ENCODE results near the gene SLC25A43.

Gene SLC25A43

DNA sequence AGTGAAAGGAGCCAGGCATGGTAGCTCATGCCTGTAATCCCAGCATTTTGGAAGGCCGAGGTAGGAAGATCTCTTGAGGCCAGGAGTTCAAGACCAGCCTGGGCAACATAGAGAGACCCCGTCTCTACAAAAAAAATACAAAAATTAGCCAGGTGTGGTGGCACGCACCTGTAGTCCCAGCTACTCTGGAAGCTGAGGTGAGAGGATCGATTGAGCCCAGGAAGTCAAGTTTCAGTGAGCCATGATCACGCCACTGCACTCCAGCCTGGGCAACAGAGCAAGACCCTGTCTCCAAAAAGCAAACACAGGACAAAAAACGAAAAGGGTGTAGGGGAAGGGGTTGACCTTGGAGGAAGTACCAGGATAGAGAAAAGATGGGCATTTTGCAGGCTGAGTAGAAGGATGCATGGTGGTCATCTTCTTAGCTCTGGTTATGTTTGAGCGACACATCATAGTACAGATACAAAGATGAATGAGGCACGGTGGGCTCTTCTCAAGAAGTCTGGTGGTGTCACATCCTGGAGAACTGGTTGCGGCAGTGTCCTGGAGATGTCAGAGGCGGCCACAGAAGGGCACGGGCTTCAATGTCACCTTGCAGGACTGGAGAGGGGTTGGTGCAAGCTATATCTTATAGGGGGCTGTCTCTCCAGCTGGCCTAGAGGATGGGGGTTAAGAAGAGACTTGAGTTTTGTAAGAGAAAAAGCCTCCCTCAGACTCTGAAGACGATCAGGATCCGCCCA lies 101.1 kb downstream of the SLC25A43 start:
- no peak for DNase-seq (ENCODE audit: low spot score)

DNA sequence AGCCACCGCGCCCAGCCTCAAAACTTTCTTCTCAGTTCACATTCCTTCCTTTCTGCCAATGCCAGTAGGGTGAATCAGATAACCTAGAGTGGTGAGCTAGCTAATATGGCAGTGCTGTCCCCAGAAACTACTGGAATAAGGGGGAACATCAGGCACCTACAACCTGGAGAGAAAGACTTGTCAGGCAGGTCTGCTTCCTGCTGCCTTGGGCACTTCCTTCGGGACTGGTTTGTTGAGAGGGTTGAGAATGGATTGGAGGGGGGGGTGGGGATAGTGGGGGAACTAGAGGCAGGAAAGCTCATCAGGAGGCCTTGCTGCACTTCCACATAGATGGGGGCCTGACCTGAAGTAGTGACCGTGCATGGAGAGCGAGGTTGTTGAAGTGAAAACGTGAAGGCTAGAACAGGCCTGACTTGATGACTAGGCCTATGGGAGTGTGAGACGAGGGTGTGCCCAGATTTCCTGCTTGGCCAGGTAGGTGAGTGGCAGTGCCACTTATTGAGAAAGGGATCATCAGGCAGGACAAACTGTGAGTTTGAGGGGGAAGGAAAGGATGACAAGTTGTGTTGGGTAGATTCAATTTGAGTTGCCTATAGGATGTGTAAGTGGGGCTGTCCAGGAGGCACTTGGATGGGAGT lies 102.5 kb downstream of the SLC25A43 start:
- DNase-seq (ENCODE audit: low spot score), result no peak

DNA sequence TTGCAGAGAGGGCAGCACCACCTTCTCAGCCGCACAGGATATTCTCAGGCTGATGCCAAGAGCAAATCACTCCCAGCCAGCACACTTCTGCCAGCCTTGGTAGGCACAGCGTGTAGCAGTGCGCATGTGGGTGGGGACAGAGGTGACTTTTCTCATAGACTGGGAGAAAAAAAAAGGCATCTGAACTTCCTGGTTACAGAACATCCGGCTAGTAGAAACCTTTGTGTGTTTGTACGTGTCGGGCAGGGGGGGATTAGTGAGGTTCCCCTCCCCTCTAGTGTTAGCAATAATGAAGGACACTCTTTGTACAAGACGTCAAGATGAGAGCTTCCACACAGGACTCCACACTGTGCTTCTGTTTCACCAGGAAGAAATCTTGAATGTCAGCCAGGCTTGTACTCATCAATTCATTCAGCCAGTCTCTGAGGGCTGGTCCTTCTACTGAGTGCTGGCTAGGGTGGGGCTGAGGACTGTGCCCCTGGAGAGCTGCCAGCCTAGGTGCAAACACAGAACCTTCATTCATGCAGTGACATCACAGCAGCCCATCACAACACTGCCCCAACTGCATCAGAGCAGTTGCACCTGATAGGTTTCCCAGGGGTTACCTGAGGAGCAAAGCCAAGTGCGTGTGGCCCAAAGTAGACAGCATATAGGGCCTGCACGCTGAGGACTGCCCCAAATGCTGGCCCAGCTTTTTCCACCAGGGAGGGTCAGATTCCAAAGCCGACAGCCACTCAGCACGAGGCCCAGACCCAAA lies 103.8 kb downstream of the SLC25A43 start:
- DNase-seq (ENCODE audit: low spot score), result peak; percentile 31

DNA sequence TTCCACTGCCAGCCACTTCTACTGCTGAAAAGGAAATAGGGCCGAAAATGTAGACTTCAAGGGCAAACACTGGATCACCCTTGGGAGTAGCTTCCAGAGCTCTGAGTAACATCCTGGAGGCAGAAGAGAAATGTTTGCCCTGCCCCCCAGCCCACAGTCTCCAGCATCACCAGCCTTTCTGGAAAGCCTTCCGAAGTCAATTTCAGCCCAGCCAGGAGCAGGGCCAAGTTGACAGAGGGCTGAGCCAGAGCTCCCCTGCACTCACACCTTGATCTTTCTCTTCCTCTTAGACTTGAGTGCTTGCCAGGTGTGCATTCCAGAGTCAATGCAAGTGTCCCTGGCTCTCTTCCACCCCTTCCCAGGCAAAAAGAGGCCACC lies 104.3 kb downstream of the SLC25A43 start:
- no peak for DNase-seq (ENCODE audit: low spot score)
